OCI-LY7 (cell line): ENCODE results near the gene WDR41. TPM values are rescaled to one million over a fixed set of nuclear protein-coding genes. Genes with fewer than 3 reads are reported as not detected.

Source experiments
- BruUV-seq: library from RNA; stranded (reverse); fragments of 400-500 nt; replicated peaks from 2 replicates; lab custom pipeline; 2021; lab: Mats Ljungman, UMichigan
- CTCF ChIA-PET: fragments of 300-600 bp; sonication (Branson Sonifier 250); formaldehyde crosslinking; loops from one replicate; lab custom pipeline; 2022; ENCODE audit warnings: antibody characterized with exemption; ENCODE audit not compliant: unreplicated experiment; lab: Charles Lee
- POLR2A ChIA-PET: fragments of 300-600 bp; sonication (Branson Sonifier 250); formaldehyde crosslinking; loops from one replicate; lab custom pipeline; 2022; ENCODE audit warnings: antibody characterized with exemption; lab: Charles Lee
- DNase-seq: peaks from one replicate; pipeline ENCODE4 v3.0.0-alpha.2; 2015; ENCODE audit warnings: low spot score
- H2AFZ ChIP-seq: fragments of 200-600 bp; sonication (generic), shearing (Covaris generic); 2 replicates; pipeline ENCODE4 v1.6.1; 2014; ENCODE audit warnings: mild to moderate bottlenecking, antibody characterized with exemption, low read length, moderate library complexity
- H3K27ac ChIP-seq: fragments of 200-600 bp; sonication (generic); 2 replicates; pipeline ENCODE4 v1.5.1; 2014; ENCODE audit warnings: mixed run types, low read depth, mild to moderate bottlenecking, moderate library complexity, low read length, inconsistent platforms; ENCODE audit not compliant: poor library complexity, severe bottlenecking
- H3K36me3 ChIP-seq: fragments of 200-600 bp; sonication (generic); 2 replicates; pipeline ENCODE4 v1.6.1; 2014; ENCODE audit warnings: mild to moderate bottlenecking, antibody characterized with exemption, low read length, moderate library complexity, mixed read lengths; ENCODE audit not compliant: insufficient read depth
- H3K4me1 ChIP-seq: fragments of 200-600 bp; sonication (generic); 2 replicates; pipeline ENCODE4 v1.5.1; 2014; ENCODE audit warnings: mild to moderate bottlenecking, low read length; ENCODE audit not compliant: insufficient read depth, poor library complexity, severe bottlenecking
- H3K4me2 ChIP-seq: fragments of 200-600 bp; sonication (generic); 2 replicates; pipeline ENCODE4 v1.6.1; 2014; ENCODE audit warnings: mild to moderate bottlenecking, low read length
- H3K4me3 ChIP-seq: fragments of 200-600 bp; sonication (generic); 2 replicates; pipeline ENCODE4 v1.5.1; 2014; ENCODE audit warnings: mild to moderate bottlenecking, low read depth, low read length; ENCODE audit not compliant: poor library complexity, severe bottlenecking
- H3K79me2 ChIP-seq: fragments of 200-600 bp; sonication (generic); 2 replicates; pipeline ENCODE4 v1.6.1; 2016; ENCODE audit warnings: low read depth, mild to moderate bottlenecking, low read length, moderate library complexity, mixed read lengths; ENCODE audit not compliant: insufficient read depth
- H3K9me2 ChIP-seq: fragments of 200-600 bp; sonication (generic); 2 replicates; pipeline ENCODE4 v1.6.1; 2016; ENCODE audit warnings: mild to moderate bottlenecking, low read length, mixed read lengths; ENCODE audit not compliant: insufficient read depth
- H3K9me3 ChIP-seq: fragments of 200-600 bp; sonication (generic); 2 replicates; pipeline ENCODE4 v1.6.1; 2014; ENCODE audit warnings: mild to moderate bottlenecking, mixed run types, low read length, mixed read lengths
- H4K20me1 ChIP-seq: fragments of 200-600 bp; sonication (generic); 2 replicates; pipeline ENCODE4 v1.6.1; 2014; ENCODE audit warnings: mild to moderate bottlenecking, antibody characterized with exemption, low read length, moderate library complexity, mixed read lengths; ENCODE audit not compliant: insufficient read depth
- EZH2phosphoT487 ChIP-seq: fragments of 200-600 bp; sonication (generic); IDR thresholded peaks from 2 replicates; pipeline ENCODE4 v1.6.1; 2018; ENCODE audit warnings: low read depth, borderline replicate concordance, mild to moderate bottlenecking, mixed run types, antibody characterized with exemption, low read length, moderate library complexity, mixed read lengths
- intact Hi-C: fragments of 100-400 bp; cut with micrococcal nuclease; formaldehyde crosslinking; loops from one replicate; pipeline ENCODE4 v1.10.0; 2022; ENCODE audit not compliant: unreplicated experiment
- total RNA-seq, 2 experiments: library from RNA; depleted of rRNA in 1 of 2; stranded (reverse); fragments of >200 nt in 1 of 2; shearing (Covaris generic) in 1 of 2; gene quantifications; 2 replicates each; pipeline ENCODE4 v1.2.3, GENCODE V29; 2014 to 2022
- TF ChIP-seq, protein P1 (sequence below): fragments of 200-600 bp; sonication (generic); conservative IDR thresholded peaks from 2 replicates; pipeline ENCODE4 v1.5.1; 2014; ENCODE audit warnings: mild to moderate bottlenecking, antibody characterized with exemption, low read length, moderate library complexity, mixed read lengths

WDR41 gene
- total RNA-seq, 2 experiments from 2014 or later = 75.1 to 80.2 TPM

DNA sequence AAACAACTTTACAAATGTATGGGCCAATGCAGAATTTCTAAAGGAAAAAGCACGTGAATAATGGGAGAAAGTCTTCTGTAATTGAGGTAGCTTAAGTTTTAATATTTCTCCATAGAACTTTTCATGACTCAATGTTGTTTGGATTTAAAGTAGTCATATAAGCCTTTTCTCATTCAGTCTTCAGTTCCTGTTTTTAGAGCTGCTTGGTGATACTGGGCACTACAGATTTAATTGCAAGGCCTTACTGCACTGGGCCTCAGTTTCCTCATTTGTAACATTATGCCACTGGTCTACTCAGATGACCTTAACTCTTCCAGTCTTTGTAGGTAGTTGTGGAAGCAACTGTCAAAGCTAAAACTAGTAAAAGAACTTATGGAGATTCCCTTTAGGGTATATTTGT lies 60.4 kb downstream of the WDR41 start:
- Histone ChIP-seq H4K20me1 (no peaks in the 10 kb centered on the region), H3K9me3 (no peaks in the 10 kb centered on the region), H3K4me1 (no peaks in the 10 kb centered on the region), H3K27ac (no peak overlapping the region), H3K79me2 (no peaks in the 10 kb centered on the region), H3K4me2 (no peak overlapping the region), H3K36me3 (peaks cover 69% of the 10 kb centered on the region), H2AFZ (no peak overlapping the region), H3K4me3 (no peak overlapping the region), H3K9me2 (no peaks in the 10 kb centered on the region)
- TF ChIP-seq EZH2phosphoT487 = no peak
- TF ChIP-seq, protein P1, sequence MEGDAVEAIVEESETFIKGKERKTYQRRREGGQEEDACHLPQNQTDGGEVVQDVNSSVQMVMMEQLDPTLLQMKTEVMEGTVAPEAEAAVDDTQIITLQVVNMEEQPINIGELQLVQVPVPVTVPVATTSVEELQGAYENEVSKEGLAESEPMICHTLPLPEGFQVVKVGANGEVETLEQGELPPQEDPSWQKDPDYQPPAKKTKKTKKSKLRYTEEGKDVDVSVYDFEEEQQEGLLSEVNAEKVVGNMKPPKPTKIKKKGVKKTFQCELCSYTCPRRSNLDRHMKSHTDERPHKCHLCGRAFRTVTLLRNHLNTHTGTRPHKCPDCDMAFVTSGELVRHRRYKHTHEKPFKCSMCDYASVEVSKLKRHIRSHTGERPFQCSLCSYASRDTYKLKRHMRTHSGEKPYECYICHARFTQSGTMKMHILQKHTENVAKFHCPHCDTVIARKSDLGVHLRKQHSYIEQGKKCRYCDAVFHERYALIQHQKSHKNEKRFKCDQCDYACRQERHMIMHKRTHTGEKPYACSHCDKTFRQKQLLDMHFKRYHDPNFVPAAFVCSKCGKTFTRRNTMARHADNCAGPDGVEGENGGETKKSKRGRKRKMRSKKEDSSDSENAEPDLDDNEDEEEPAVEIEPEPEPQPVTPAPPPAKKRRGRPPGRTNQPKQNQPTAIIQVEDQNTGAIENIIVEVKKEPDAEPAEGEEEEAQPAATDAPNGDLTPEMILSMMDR = no peak
- intact Hi-C loops = no loop called here
- CTCF ChIA-PET = no interaction called here
- DNase-seq = no peak
- no TSS peak for BruUV-seq
- POLR2A ChIA-PET = no interaction called here

DNA sequence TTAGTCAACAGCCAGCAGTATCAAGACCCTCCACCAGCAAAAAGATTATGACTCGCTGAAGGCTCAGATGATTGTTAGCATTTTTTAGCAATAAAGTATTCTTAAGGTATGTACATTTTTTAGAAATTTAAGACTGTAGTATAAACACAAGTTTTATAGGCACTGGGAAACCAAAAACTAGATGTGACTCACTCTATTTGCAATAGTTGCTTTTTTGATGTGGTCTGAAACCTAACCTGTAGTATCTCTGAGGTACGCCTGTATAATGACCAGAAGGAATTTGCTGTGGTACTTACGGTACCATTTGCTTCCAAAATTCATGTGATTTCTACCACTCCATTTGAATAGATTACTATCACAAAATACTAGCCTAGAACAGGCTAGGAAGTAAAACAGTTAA lies 60.8 kb downstream of the WDR41 start:
- Histone ChIP-seq H2AFZ (no peak overlapping the region), H3K9me3 (no peaks in the 10 kb centered on the region), H3K4me1 (no peaks in the 10 kb centered on the region), H3K79me2 (no peaks in the 10 kb centered on the region), H3K4me3 (no peak overlapping the region), H3K27ac (no peak overlapping the region), H3K9me2 (no peaks in the 10 kb centered on the region), H3K4me2 (no peak overlapping the region), H4K20me1 (no peaks in the 10 kb centered on the region), H3K36me3 (peaks cover 69% of the 10 kb centered on the region)
- intact Hi-C loops = no loop called here
- BruUV-seq = no TSS peak
- no peak for DNase-seq
- ChIA-PET CTCF (no interaction called here), POLR2A (no interaction called here)
- TF ChIP-seq EZH2phosphoT487 = no peak
- TF ChIP-seq, protein P1 = no peak

DNA sequence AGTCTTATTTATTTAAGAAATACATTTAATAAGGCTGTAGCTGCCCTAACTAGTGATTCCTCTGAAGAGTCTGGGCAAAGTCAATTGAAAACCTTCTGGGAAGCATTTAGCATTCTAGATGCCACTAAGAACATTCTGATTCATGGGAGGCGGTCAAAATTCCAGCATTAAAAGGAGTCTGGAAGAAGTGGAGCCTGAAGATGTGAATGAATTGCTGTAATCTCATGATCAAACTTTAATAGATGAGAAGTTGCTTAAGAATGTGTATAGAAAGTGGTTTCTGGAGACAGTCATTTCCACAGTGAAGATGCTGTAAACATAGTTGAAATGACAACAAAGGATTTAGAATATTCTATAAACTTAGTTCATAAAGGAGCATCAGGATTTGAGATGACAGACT lies 61.4 kb downstream of the WDR41 start:
- H4K20me1 ChIP-seq = no peaks in the 10 kb centered on the region
- TF ChIP-seq EZH2phosphoT487 = no peak
- no peaks in the 10 kb centered on the region for H3K9me3 ChIP-seq
- peaks cover 69% of the 10 kb centered on the region for H3K36me3 ChIP-seq
- no peak overlapping the region for H3K4me3 ChIP-seq
- no peaks in the 10 kb centered on the region for H3K79me2 ChIP-seq
- no peaks in the 10 kb centered on the region for H3K9me2 ChIP-seq
- intact Hi-C loops = no loop called here
- no TSS peak for BruUV-seq
- no peak overlapping the region for H3K27ac ChIP-seq
- DNase-seq = no peak
- no peaks in the 10 kb centered on the region for H3K4me1 ChIP-seq
- POLR2A ChIA-PET = interaction anchor here (0.8 kb wide), 1 partner anchor 61 kb away, joined by 3 read pairs; no protein-coding TSS in a partner anchor
- no peak overlapping the region for H2AFZ ChIP-seq
- CTCF ChIA-PET = no interaction called here
- H3K4me2 ChIP-seq = no peak overlapping the region
